NOMO-1 treated with DMSO at 0.1 percent for 48 hours (cell line): ENCODE data around the gene GEMIN7.

Experiments used
- DNase-seq: peaks from one replicate; lab custom pipeline; 2025; ENCODE audit not compliant: unreplicated experiment; lab: John Stamatoyannopoulos, UW

The GEMIN7 gene

DNA sequence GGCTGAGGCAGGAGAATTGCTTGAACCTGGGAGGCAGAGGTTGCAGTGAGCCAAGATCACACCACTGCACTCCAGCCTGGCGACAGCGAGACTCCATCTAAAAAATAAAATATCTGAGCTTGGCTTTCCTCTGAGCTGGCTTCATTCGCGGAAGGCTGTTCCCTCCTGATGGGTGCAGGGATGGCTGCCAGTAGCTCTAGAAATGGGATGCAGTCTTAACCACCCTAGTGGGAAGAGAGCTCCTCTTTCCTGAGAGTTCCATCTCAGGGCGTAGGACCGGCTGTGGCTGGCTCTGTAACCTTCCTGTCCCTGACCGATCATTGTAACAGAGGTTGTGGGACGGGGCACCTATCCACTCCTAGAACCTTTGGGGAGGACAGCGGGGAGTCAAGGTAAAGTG, 46.3 kb downstream of the GEMIN7 start:
- no peak for DNase-seq

DNA sequence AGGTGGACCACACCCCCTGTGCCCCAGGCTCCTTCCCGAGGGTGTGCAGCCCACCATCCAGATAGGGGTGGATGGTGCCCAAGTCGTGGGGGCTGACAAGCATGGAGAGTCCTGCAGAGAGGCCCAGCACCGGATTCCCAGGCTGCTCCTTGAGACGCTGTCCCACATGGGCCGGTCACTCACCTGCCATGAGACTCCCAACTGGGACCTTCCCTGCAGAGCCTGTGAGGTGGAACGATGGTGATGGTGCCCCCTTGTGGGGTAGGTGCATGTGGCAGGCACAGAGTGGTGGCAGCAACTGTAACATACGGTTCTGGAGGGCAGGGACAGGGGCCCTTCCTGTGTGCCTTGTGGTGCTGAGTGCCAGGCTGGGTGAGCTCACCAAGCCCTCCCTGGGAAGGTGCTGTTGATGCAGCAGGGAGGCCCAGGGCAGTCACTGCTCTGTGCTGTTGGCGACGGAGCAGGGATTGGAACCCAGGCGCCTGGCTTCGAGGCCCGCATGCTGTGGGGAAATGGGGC, 47.0 kb downstream of the GEMIN7 start:
- peak; percentile 26 for DNase-seq

DNA sequence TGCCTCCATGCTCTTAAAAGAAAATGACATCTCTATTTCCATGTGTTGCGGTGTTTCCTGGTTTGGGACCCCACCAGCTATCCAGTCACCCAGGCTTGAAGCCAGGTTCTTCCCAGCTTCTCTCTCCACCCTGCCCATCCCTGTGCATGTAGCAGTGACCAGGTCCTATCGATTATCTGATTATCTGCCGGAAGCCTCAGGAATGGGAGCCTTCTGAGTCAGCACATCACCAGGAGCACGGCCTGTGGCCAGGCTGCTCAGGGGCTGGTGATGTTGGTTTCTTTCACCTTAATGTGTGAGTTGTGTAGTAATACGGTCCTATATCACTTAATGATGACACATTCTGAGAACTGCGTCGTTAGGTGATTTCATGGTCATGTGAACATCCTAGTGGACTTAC, 47.6 kb downstream of the GEMIN7 start:
- no peak for DNase-seq

DNA sequence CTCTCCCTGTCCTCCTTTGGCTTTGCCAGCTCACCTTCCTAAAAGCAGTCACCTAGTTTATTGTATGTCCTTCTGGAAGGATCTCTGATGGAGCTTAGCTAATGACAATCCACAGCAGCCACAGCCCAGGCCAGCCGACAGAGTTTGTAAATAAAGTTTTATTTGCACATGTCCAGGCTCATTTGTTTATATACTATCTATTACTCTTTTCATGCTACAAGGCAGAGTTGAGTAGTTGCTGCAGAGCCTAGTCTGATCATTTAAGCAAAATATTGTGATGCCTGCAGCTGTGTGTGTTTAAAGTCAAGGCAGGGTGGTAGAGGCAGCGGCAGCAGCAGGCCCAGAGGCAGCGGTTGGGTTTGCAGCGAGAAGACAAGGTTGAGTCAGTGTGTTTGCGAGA, 49.1 kb downstream of the GEMIN7 start:
- no peak for DNase-seq

DNA sequence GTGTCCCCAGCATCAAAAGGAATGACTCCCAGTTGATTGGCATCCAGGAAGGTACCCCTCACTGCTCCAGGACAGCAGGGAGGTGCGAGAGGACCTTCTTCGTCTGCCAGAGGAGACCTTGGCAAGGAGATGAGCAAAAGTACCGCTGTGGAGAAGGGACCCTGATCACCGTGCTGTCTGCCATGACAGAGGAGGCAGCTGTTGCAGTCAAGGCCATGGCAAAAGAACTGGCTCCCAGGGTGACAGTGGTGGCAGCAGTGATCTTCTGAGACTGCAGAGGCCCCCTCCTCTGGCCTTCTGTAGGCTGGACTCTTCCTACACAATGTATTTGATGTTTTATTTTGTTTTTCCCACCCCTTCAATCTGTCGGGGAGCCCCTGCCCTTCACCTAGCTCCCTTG, 49.7 kb downstream of the GEMIN7 start:
- no peak for DNase-seq

DNA sequence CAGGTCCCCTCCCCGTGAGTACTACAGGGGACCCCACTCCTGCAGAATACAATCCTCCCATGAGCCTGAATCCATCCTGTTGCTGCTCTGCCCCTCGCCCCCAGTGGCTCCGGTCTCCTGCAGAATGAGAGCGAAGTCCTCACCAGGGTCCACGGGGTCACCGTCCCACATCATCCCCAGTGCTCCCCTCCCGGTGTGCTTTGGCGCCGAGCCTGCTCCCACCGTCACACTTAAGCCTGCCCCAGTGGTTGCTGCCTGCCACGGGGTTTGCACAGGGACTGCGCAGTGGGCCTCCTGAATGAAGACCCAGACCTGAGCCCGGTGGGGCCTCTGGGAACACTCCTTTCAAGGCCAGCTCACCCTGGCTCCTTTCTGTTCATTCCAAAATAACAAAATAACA, 51.2 kb downstream of the GEMIN7 start:
- no peak for DNase-seq

DNA sequence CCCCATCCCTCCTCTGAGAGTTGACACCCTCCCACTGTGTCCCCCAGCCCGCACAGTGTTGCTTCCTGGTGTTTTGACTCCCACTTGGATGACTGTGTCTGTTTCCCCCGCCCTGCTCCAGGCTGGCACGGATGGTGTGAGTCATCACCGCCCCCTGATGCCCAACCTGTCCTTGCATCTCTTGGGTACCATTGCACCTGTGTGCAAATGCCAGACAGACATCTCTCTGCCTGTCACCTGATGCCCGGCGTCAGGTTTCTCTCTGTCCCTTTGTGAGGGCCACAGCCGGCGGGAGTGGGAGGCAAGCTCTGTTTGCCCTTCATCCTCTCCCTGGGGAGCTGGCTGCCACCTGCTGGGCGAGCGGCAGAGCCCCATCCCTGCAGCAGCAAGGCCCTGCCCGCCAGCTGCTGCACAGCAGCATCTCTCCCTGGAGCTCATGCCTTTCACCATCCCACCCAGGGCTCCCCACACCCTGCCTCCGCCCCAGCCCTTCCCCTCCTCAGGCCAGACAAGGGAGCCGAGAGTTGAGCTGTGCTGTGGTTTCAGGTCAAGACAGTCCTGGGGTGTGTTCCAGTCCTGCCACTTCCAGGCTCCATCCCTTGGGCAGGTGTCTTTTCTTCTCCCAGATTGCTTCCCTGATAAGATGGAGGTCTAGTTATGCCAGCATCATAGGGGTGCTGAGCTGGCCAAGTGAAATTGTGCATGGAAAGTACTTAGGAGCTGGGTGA, 52.0 kb downstream of the GEMIN7 start:
- no peak for DNase-seq

DNA sequence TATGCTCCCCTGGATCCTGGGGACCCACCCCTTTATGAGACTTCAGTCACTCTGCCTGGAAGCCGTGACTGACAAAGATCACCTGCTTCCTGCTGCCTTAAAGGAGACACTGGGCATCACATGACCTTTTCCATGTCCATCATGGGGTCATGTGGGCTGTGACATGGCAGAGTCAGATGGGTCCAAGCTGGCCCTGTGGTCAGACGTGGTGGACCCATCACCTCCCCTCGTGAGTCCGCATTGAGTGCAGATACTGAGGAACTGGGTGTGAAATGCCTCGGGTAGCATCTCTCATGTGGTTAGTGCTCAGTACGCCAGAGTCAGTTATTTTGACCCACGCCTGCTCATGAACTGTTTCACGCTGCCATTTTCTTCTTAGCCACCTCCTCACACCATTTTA, 54.6 kb downstream of the GEMIN7 start:
- DNase-seq = no peak

DNA sequence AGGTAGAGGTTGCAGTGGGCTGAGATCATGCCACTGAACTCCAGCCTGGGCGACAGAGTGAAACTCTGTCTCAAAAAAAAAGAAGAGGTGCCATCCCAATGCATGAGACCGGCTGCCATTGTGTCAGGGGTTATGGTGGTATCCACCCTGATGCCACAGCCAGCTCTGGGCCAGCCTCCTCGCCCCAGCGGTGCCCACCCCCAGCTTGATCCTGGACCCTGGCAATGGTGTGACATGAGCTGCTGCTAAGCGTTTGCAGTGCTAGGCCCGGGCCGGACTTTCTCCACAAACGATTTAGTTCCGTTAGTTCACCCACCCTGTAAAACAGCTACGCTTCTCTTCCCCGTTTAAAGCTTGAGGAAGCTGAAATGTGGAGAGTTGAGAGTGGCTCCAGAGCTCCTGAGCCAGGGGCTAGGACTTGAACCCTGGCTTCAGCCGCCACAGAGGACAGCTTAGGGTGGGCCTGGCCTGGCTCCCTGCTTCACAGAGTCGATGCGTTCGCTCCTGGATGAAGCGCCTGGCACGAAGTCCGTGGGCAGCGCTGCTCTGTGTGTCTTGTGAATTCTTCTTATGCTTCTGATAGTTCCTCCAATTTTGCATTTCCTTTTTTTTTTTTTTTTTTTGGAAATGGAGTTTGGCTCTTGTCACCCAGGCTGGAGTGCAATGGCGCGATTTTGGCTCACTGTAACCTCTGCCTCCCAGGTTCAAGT, 56.3 kb downstream of the GEMIN7 start:
- DNase-seq = no peak

DNA sequence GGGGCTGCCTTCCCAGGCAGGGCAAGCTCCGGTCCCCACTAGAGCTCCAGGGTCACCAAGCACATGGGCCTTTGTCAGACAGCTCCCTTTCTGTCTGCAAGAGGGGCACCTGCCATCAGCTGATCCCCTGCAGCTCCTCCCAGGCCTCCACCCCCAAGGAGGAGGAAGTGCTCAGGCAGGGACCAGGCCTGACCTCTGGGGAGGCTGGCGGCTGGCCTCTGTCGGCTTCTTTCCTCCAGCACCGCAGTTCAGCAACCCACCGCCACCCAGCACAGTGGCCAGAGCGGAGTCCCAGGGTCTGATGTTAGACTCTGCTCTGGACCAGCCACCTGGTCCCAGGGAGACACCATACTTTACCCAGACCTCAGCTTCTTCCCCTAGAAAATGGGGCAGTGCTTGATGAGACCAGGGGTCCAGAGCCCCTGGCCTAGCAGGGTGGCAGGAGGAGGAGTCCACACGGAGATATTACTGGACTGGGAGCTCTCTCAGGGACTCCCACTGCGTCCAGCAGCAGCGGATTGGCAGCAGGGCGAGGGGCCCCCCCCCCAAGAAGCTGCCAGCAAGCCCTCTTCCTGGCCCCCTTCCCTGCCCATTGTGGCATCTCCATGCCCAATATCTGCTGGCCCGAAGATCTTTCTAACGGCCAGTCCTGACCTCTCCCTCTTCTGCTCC, 57.6 kb downstream of the GEMIN7 start:
- DNase-seq = no peak

DNA sequence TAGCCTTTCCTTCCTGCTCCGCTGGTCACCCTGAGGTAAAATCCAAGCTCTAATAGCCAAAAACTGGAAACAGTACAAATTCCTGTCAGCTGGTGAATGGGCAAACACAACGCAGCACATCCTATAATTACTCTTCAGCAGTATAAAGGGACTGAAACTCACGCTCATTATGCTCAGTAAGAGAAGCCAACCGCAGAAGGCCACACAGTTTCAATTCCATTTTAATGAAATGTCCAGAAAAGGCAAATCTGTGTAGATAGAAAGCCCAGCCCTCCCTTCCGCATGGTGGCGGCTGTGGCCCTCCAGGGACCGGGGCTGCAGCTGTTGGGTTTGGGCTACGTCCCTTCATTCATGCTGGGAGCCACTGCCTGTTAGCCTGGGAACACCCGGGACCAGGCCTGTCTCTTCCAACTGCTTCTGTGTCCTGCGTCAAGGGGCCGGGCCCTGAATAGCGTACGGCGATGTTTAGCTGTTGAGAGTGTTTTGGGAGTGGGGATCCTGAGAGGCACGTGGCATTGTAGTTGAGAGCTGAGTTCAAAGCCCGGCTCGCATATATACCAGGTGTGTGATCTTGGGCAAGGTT, 58.2 kb downstream of the GEMIN7 start:
- DNase-seq = no peak

DNA sequence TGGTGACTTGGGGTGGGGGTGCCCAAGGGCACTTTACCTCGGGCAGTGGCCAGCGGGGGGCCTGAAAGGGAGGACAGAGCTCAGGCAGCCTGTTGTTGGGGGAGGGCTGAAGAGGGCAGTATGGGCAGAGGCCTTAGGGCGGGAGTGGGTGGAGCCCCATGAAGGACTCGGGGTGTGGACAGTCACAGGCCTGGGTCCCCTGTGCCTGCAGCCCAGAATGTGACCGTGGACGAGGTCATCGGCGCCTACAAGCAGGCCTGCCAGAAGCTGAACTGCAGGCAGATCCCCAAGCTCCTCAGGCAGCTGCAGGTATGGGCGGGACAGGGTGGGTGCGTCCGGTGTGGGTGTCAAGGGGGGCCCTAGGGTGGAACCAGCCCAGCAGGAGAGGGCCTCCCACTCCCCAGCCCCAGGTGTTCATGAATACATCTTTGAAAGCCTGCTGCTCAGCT, 59.3 kb downstream of the GEMIN7 start:
- no peak for DNase-seq

DNA sequence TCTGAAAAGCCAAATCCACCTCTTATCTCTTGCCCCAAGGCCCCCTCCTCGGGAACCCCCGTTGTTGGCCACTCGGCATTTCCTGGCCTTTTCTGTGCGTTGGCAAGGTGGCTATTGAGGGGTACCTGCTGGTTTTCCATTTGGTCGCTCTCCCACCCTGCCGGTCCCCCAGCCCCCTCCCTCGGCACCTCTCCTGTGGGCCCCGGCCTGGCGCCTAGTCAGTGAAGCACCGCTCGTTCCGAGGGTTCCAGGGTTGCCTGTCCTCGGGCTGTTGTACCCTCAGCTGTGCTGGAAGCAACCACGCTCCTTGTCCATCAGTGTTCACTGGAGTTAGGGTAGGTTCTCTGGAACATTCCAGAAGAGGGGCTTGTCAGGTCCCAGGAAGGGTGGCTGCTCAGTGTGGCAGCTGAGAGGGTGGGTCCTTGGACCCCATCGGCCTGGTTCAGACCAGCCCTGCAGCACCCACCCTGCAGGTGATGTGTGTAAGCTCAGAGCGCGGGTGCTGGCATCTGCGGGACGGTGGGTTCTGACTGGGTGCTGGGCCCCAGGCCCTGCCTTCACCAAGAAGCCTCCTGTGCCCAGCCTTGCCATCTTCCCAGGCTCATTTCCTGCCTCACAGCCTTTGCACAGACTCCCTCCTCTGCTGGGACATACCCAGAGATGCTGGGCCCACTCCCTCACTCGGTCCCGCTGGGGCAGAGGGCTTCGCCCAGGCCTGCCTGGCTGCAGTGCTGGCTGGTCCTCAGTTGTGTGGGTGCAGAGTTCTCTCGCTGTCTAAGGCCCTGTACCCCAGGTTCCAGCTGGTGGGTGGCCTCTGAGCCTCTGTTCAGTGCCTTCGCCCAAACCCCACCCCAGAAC, 60.5 kb downstream of the GEMIN7 start:
- DNase-seq = no peak

DNA sequence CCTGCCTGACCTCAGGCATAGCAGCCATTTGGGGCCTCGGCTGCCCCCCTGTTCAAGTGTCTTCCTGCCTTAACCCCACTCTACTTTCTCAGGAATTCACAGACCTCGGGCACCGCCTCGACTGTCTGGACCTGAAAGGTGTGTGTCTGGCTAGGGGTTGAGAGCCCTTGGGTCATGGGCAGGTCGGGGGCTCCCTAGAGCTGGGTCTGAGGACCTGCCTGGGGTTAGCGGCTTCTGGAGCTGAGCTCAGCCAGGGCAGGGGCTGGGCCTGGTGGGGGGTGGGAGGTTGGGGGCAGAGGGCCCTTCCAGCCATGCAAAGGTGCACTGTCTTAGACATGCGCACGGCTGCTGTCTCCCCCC, 61.1 kb downstream of the GEMIN7 start:
- no peak for DNase-seq

DNA sequence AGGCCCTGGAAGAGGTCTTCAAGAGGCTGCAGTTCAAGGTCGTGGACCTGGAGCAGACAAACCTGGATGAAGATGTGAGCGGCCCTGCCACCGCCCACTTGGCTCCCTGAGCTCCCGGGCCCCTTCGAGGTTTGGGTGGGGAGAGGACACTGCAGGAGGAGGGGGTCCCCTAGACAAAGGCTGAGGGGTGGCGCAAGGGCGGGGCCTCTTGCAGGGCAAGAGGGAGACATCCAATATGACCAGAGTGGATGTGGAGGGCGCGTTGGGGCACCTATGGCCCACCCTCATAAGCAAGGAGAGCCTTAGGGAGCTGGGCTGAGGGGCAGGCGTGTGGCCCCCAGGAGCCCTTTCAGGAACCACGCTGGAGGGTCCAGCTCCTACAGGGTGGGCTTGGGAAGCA, 61.5 kb downstream of the GEMIN7 start:
- no peak for DNase-seq
